ENCODE data around the gene TMX4.
A peak's percentile ranks its signal among the peaks of the same experiment; 100 is the strongest.
"Not testable (repeated sequence)": the region's sequence is repeated elsewhere in the genome, so short reads cannot be mapped to it uniquely, and the experiment has no call there.

Gene TMX4, protein sequence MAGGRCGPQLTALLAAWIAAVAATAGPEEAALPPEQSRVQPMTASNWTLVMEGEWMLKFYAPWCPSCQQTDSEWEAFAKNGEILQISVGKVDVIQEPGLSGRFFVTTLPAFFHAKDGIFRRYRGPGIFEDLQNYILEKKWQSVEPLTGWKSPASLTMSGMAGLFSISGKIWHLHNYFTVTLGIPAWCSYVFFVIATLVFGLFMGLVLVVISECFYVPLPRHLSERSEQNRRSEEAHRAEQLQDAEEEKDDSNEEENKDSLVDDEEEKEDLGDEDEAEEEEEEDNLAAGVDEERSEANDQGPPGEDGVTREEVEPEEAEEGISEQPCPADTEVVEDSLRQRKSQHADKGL

GRCh38 chr20:8019246-8019997 lies at the start of gene TMX4:
TSS of gene TMX4 (minus strand) at chr20:8019761. CDS start at chr20:8019613, 148 bp downstream.
- in situ Hi-C loops (cut with MboI; ENCODE audit: low pct_unique_long_range_greater_than_20kb, low sequenced_read_pairs), result no loop called here
- DNase-seq, result peak; percentile 96

- no peak for DNase-seq
- in situ Hi-C loops (cut with MboI; ENCODE audit: low pct_unique_long_range_greater_than_20kb, low sequenced_read_pairs), result no loop called here
These were observed 47.5 kb upstream of the TMX4 start for GRCh38 chr20:8067082-8067481.

- in situ Hi-C loops (cut with MboI; ENCODE audit: low pct_unique_long_range_greater_than_20kb, low sequenced_read_pairs), result no loop called here
- DNase-seq, result no peak
These were observed 47.1 kb upstream of the TMX4 start for GRCh38 chr20:8066662-8067061.

DNA sequence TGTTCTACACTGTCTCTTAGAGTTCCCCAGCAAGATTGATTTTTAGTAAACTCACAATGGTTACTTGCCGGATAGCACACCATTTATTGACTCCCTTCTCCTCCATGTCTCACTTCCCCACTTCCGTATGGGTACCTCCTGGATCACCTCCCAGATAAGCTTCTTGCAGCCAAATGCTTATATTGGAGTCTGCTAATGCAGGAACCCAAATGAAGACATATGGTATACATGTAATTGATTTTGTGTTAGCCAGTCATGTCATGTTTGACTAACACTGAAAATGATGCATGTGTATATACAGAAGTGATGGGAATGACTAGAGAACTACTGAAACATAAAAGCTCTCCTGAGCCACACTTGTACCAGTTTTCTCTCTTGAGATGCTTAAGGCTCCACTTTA lies 46.1 kb upstream of the TMX4 start:
- DNase-seq, result no peak
- in situ Hi-C loops (cut with MboI; ENCODE audit: low pct_unique_long_range_greater_than_20kb, low sequenced_read_pairs), result no loop called here

GRCh38 chr20:8062756-8063155 lies 43.2 kb upstream of the TMX4 start:
- DNase-seq, result no peak
- in situ Hi-C loops (cut with MboI; ENCODE audit: low pct_unique_long_range_greater_than_20kb, low sequenced_read_pairs), result no loop called here

DNA sequence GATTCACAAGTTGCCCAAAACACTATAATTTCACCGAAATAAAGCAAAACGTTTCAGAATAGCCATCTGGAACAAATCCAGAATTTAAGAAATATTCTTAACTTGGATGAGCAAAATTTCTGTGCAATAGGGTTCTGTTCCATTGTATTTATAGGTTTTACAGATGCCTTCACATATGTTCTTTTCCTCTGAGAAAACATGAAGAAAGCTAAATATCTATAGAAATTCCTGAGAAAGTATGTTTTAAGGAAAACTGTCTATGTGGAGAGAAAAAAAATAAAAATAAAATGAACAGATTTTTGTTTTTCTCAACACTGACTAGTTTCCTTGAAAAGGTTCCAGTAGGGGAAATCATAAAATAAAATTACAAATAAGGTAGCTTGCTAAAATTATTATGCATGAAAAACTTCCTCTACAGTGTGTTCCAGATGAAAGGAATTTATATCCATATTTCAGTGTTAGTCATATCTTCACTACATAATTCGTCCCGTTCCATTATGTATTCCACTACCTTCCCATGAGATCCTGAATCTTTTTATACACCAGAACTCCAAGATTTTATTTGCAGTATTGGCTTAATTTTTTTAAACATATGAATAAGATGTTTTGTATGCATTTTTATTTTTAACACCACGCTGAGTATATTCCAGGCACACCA lies 42.4 kb upstream of the TMX4 start:
- in situ Hi-C loops (cut with MboI; ENCODE audit: low pct_unique_long_range_greater_than_20kb, low sequenced_read_pairs), result no loop called here
- DNase-seq, result no peak

DNA sequence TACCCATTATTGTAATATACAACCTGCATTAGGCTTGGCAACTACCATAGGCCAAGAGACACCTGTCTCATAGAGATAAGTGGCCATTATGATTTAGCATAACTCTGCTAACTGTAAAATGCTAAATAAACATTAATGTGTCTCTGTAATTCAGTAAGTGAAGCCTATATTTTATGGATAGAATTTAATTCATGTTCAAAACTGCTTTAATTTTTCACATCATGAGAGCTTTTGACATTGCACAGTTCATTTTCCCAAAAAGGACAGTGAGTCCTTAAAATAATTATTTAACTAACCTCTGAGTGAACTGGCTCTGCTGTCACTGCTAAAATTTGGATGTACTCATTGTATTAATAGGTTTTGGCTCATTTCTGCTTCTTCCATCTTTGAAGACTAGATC lies 41.4 kb upstream of the TMX4 start:
- DNase-seq, result no peak
- in situ Hi-C loops (cut with MboI; ENCODE audit: low pct_unique_long_range_greater_than_20kb, low sequenced_read_pairs), result no loop called here

- no peak for DNase-seq
- in situ Hi-C loops (cut with MboI; ENCODE audit: low pct_unique_long_range_greater_than_20kb, low sequenced_read_pairs), result no loop called here
These were observed 38.3 kb upstream of the TMX4 start for GRCh38 chr20:8057871-8058270.

GRCh38 chr20:8055096-8055495 lies 35.5 kb upstream of the TMX4 start:
- no peak for DNase-seq
- in situ Hi-C loops (cut with MboI; ENCODE audit: low pct_unique_long_range_greater_than_20kb, low sequenced_read_pairs), result no loop called here

- in situ Hi-C loops (cut with MboI; ENCODE audit: low pct_unique_long_range_greater_than_20kb, low sequenced_read_pairs), result no loop called here
These were observed 30.7 kb upstream of the TMX4 start for GRCh38 chr20:8050157-8050837.

DNA sequence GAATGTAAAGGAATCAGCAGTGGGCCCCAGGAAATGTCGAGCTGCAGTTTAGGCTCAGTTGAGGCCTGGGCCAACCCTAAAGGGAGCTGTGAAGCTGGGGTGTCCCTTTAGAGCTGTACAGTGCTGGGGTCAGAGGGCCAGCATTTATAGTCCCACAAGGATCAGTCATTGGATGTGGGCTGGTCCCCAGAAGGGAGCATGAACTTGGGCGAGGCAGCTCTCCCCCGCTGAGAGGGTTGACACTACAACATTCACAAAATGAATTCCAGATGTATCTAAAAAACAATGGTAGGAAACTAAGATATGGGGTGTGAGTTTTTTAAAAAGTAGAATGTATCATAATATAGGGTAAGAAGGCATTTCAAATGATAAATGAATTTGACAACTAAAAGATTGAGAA lies 29.7 kb upstream of the TMX4 start:
- DNase-seq, result no peak
- in situ Hi-C loops (cut with MboI; ENCODE audit: low pct_unique_long_range_greater_than_20kb, low sequenced_read_pairs), result no loop called here

More at GRCh38 chr20:8050157-8050837, 30.7 kb upstream of the TMX4 start:
- DNase-seq, result no peak

DNA sequence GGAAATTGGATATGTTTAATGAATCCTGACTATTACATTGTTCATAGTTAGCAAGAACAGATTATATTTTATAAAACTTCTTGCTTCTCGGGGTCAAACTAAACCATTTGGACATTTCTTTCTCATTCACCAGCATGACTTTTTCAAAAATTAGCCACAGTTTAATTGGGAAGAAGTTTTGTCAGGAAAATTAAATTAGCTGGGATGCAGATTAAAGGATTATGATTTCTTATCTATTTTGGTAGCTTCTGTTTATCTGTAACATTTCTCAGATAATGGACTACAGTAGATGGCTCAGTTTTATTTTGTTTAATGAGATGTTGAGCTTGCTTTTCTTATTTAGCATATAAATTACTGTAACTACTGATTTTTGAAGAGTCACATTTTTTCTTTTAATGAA lies 26.4 kb upstream of the TMX4 start:
- in situ Hi-C loops (cut with MboI; ENCODE audit: low pct_unique_long_range_greater_than_20kb, low sequenced_read_pairs), result no loop called here
- no peak for DNase-seq

- DNase-seq, result peak; percentile 56
- in situ Hi-C loops (cut with MboI; ENCODE audit: low pct_unique_long_range_greater_than_20kb, low sequenced_read_pairs), result no loop called here
These were observed 24.2 kb upstream of the TMX4 start for GRCh38 chr20:8043687-8044282.

- in situ Hi-C loops (cut with MboI; ENCODE audit: low pct_unique_long_range_greater_than_20kb, low sequenced_read_pairs), result no loop called here
- no peak for DNase-seq
These were observed 19.5 kb upstream of the TMX4 start for GRCh38 chr20:8039042-8039441.

GRCh38 chr20:8036771-8037170 lies 17.2 kb upstream of the TMX4 start:
- in situ Hi-C loops (cut with MboI; ENCODE audit: low pct_unique_long_range_greater_than_20kb, low sequenced_read_pairs), result no loop called here
- no peak for DNase-seq

GRCh38 chr20:8033151-8033841 lies 13.7 kb upstream of the TMX4 start:
- DNase-seq, result no peak
- in situ Hi-C loops (cut with MboI; ENCODE audit: low pct_unique_long_range_greater_than_20kb, low sequenced_read_pairs), result no loop called here

DNA sequence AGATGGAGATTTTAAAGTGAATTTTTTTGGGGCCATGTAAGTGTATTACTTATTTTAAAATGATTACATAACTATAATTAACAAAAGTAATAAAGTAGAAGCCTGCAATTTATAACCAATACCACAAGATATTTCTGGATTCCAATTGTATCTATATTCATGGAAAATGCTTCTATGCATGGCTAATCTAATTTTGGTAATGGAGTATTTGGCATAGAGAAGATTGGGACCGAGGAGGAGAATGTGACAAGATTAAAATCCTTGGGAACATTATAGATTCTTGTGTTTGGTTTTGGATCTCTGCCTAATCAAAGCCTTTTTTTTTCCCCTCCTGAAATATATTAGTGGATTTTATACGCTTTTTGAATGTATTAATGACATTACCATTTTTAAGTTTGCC lies 12.9 kb upstream of the TMX4 start:
- in situ Hi-C loops (cut with MboI; ENCODE audit: low pct_unique_long_range_greater_than_20kb, low sequenced_read_pairs), result no loop called here
- DNase-seq, result no peak

DNA sequence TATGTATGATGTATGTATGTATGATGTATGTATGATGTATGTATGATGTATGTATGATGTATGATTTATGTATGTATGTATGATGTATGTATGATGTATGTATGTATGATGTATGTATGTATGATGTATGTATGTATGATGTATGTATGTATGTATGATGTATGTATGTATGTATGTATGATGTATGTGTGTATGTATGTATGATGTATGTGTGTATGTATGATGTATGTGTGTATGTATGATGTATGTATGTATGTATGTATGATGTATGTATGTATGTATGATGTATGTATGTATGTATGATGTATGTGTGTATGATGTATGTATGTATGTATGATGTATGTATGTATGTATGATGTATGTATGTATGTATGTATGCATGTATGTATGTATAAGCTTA lies 12.0 kb upstream of the TMX4 start:
- in situ Hi-C loops (cut with MboI; ENCODE audit: low pct_unique_long_range_greater_than_20kb, low sequenced_read_pairs); DNase-seq: not testable (repeated sequence)
